ENCODE data around the gene ODC1.
A peak's percentile ranks its signal among the peaks of the same experiment; 100 is the strongest.
"Not testable (repeated sequence)": the region's sequence is repeated elsewhere in the genome, so short reads cannot be mapped to it uniquely, and the experiment has no call there.

ODC1 gene

DNA sequence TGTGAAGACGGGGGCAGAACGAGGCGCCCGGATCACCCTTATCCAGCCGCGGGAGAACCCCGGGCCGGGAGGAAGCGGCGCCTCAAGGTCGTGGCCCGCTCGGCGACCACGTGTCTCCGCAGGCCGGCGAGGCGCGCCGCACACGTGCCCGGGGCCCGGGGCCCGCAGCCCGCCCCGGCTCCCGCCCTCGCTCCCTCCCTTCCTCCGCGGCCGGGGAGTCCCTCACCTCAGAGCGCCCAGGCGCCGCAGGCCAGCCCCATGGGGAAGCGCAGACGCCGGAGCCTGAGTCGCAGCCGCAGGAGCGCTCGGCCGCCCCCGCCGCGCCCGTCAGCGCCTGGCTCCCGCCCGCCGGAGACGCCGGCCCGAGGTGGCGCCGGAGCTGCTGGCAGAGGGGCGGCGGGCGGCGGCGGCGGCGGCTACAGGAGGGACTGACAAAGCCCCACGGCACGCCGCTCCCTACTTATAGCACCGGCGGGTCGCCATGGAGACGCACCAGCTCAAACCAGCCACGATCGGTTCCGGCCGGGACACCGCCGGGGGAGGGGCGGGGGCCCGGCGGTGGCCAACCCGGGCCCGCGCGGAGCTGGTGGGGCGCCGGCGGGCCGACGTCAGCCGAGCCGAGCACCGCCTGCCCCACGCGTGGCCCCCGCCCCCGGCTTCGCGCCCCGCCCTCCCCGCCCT lies at the start of gene ODC1:
Gene ODC1 (minus strand): TSS at position 433 of the 681 bp plus-strand sequence. CDS start 3,295 bp downstream, outside the sequence.
- H3K4me1 ChIP-seq (ENCODE audit: control insufficient read depth, insufficient read depth, low read length): no peaks in the 10 kb centered on the region

DNA sequence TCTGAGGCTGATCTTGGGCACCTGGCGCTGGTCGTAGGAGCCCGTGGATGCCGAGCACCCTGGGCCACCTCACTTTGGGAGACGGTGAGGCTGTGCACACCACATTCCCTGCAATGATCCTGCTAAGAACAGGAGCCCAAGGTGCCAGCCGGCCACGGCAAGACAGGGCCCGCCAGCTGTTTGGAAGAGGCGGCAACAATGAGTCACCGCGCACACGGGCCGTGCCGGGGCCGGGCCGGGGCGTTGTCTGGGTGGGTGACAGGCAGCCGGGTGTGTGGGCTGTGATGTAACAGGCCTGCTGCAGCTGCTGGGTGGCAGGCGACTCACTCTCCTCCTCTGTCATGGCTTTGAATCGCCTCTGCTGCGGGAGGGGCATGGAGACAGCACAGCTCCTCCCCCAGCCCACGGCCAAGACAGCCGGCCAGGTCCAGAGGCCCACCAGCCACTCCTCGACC lies 49.7 kb upstream of the ODC1 start:
- Histone ChIP-seq H3K36me3 (ENCODE audit: control insufficient read depth, insufficient read depth, low read length) (no peaks in the 10 kb centered on the region), H3K27me3 (ENCODE audit: control insufficient read depth, insufficient read depth, low read length) (no peaks in the 10 kb centered on the region), H3K4me1 (ENCODE audit: control insufficient read depth, insufficient read depth, low read length) (no peaks in the 10 kb centered on the region), H3K9me3 (ENCODE audit: control insufficient read depth, insufficient read depth, low read length) (no peaks in the 10 kb centered on the region), H3K4me3 (ENCODE audit: low read depth, low read length) (no peak overlapping the region), H3K9ac (ENCODE audit: low read depth, low read length) (no peak overlapping the region)

More for the DNA sequence above, at the start of gene ODC1:
- no peaks in the 10 kb centered on the region for H3K9me3 ChIP-seq (ENCODE audit: control insufficient read depth, insufficient read depth, low read length)
- peak within 1 kb of the TSS; percentile 54 for H3K4me3 ChIP-seq (ENCODE audit: low read depth, low read length)
- H3K36me3 ChIP-seq (ENCODE audit: control insufficient read depth, insufficient read depth, low read length): peaks cover 11% of the 10 kb centered on the region
- peaks cover 23% of the 10 kb centered on the region for H3K27me3 ChIP-seq (ENCODE audit: control insufficient read depth, insufficient read depth, low read length)
- peak within 1 kb of the TSS; percentile 65 for H3K9ac ChIP-seq (ENCODE audit: low read depth, low read length)

DNA sequence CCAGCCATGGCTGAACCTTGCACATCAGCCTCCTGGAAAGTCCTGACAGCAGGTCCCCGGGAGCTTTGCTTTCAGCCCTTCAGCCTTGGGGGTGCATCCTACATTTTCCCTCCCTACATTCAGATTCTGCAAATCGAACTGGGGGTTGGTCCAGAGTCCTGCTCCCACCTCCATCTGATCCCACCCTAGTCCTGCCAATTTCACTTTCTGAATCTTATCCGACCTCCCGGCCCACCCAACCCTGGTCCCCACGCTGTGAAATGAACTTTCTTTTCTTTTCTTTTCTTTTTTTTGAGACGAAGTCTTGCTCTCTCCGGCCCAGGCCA lies 47.8 kb upstream of the ODC1 start:
- H3K9me3 ChIP-seq (ENCODE audit: control insufficient read depth, insufficient read depth, low read length): no peaks in the 10 kb centered on the region
- no peak overlapping the region for H3K9ac ChIP-seq (ENCODE audit: low read depth, low read length)
- no peaks in the 10 kb centered on the region for H3K36me3 ChIP-seq (ENCODE audit: control insufficient read depth, insufficient read depth, low read length)
- no peaks in the 10 kb centered on the region for H3K4me1 ChIP-seq (ENCODE audit: control insufficient read depth, insufficient read depth, low read length)
- no peak overlapping the region for H3K4me3 ChIP-seq (ENCODE audit: low read depth, low read length)
- H3K27me3 ChIP-seq (ENCODE audit: control insufficient read depth, insufficient read depth, low read length): no peaks in the 10 kb centered on the region

DNA sequence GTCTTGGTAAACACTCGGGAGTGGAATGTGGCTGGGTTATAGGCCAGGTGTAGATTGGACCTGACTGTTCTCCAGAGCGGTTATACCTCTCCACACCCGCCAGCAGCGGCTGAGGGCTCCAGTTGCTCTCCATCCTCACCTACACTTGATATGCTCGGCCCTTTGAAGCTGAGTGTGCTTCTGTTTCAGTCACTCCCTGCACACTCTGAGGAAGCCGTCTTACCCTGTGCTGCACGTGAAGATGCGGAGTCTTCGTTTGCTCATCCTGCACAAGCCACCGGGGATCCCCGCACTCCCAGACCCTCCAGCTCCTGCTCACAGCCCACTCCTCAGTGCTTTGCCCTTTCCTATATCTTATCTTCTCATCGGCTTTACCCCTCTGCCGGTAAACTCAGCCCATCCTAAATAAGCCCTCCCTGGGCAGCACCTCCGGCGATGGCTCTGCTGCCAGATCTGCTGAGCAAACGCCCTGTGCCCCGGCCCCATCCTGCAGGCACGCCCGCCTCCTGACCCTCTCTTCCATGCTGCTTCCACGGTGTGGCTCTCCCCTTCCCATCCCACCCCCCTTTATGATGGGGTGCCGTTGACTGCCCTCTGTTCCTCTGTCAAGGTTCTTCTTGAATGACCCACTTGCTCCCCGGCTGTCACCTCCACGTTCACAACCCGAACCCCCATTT lies 47.3 kb upstream of the ODC1 start:
- Histone ChIP-seq H3K4me1 (ENCODE audit: control insufficient read depth, insufficient read depth, low read length) (no peaks in the 10 kb centered on the region), H3K9ac (ENCODE audit: low read depth, low read length) (no peak overlapping the region), H3K36me3 (ENCODE audit: control insufficient read depth, insufficient read depth, low read length) (no peaks in the 10 kb centered on the region), H3K9me3 (ENCODE audit: control insufficient read depth, insufficient read depth, low read length) (no peaks in the 10 kb centered on the region), H3K4me3 (ENCODE audit: low read depth, low read length) (no peak overlapping the region), H3K27me3 (ENCODE audit: control insufficient read depth, insufficient read depth, low read length) (no peaks in the 10 kb centered on the region)

DNA sequence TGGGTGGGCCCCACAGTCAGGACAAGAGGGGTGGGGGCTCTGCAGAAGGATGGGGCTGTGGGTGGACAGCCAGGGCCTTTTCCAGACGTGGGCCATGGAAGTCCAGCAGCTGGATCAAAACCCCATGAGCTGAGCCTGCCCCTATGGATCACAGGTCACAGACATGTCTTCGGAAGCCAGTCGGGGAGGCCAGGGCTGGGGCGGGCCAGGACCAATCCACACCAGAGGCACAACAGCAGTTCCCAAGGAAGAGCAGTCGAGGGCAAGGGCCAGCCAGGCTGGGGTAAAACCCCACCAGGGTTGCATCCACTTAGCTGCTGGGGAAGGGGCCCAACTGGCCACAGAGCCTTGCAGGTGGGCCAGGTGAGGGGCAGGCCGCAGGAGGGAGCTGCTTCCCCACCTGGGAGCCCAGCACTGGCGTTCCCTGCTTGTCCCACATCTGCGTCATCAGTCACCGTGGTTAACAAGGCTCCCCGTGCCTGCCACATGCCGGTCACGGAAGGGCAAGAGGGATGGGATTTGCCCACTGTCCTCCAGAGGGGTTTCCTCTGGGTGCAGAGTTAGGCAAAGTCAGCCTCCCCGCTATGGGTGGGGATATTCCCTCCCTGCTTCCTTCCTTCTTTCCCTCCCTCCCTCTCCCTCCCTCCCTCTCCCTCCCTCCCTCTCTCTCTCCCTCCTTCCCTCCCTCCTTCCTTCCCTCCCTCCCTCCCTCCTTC lies 46.4 kb upstream of the ODC1 start:
- Histone ChIP-seq H3K9ac (ENCODE audit: low read depth, low read length) (no peak overlapping the region), H3K9me3 (ENCODE audit: control insufficient read depth, insufficient read depth, low read length) (no peaks in the 10 kb centered on the region), H3K27me3 (ENCODE audit: control insufficient read depth, insufficient read depth, low read length) (no peaks in the 10 kb centered on the region), H3K4me1 (ENCODE audit: control insufficient read depth, insufficient read depth, low read length) (no peaks in the 10 kb centered on the region), H3K36me3 (ENCODE audit: control insufficient read depth, insufficient read depth, low read length) (no peaks in the 10 kb centered on the region), H3K4me3 (ENCODE audit: low read depth, low read length) (no peak overlapping the region)

DNA sequence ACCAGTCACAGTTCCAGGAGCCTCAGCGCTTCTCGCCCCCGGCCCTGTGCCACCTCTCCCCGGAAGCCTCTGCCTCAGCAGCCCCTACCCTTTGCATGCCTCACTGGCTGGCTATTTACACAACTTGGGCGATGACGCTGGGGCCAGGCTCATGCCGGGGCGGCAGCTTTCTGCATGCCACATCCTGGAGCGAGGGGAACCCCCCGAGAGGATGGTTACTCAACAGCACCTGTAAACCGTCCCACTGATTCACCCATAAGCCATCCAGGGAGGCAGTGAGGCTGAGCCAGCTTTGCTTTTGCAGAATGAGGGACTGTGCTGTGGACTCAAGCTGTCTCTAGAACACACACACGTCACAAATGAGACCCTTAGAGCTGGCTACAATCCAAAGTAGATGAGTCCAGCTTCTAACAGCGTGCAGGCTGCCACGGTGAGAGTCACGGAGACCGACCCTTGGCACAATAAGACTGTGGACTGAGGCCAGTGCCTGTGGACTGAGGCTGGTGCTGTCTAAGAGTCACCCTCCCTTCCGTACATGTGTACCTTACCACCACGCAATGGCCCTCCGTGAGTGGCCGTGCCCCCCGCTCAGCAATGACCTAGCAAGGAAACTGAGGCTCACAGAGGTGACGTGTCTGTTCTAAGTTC lies 45.6 kb upstream of the ODC1 start:
- no peak overlapping the region for H3K9ac ChIP-seq (ENCODE audit: low read depth, low read length)
- no peaks in the 10 kb centered on the region for H3K9me3 ChIP-seq (ENCODE audit: control insufficient read depth, insufficient read depth, low read length)
- no peaks in the 10 kb centered on the region for H3K27me3 ChIP-seq (ENCODE audit: control insufficient read depth, insufficient read depth, low read length)
- no peaks in the 10 kb centered on the region for H3K4me1 ChIP-seq (ENCODE audit: control insufficient read depth, insufficient read depth, low read length)
- H3K36me3 ChIP-seq (ENCODE audit: control insufficient read depth, insufficient read depth, low read length): no peaks in the 10 kb centered on the region
- H3K4me3 ChIP-seq (ENCODE audit: low read depth, low read length): no peak overlapping the region

DNA sequence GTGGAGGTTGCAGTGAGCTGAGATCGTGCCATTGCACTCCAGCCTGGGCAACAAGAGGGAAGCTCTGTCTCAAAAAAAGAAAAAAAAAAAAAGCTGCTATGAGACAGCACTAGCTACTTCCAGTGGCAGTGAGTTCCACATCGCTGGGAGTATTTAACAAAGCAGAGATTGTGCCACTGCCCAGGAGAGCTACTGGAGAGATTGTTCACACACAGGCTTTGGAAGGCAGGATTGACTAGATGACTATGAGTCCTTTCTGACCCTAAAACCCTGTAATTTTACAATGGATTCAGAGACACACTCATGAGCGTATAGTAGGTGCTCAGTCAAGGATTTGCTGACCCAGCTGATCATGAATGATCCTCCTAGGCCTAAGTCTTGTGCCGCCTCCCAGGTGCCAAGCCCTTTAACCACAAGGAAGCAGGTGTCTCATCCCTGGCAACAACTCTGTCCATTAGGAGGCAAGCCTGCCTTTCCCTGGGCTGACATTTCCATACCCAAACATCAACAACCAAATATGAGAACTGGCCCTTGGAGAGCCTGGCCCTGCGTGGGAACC lies 45.0 kb upstream of the ODC1 start:
- no peaks in the 10 kb centered on the region for H3K36me3 ChIP-seq (ENCODE audit: control insufficient read depth, insufficient read depth, low read length)
- H3K9ac ChIP-seq (ENCODE audit: low read depth, low read length): no peak overlapping the region
- H3K4me3 ChIP-seq (ENCODE audit: low read depth, low read length): no peak overlapping the region
- no peaks in the 10 kb centered on the region for H3K27me3 ChIP-seq (ENCODE audit: control insufficient read depth, insufficient read depth, low read length)
- no peaks in the 10 kb centered on the region for H3K4me1 ChIP-seq (ENCODE audit: control insufficient read depth, insufficient read depth, low read length)
- no peaks in the 10 kb centered on the region for H3K9me3 ChIP-seq (ENCODE audit: control insufficient read depth, insufficient read depth, low read length)

DNA sequence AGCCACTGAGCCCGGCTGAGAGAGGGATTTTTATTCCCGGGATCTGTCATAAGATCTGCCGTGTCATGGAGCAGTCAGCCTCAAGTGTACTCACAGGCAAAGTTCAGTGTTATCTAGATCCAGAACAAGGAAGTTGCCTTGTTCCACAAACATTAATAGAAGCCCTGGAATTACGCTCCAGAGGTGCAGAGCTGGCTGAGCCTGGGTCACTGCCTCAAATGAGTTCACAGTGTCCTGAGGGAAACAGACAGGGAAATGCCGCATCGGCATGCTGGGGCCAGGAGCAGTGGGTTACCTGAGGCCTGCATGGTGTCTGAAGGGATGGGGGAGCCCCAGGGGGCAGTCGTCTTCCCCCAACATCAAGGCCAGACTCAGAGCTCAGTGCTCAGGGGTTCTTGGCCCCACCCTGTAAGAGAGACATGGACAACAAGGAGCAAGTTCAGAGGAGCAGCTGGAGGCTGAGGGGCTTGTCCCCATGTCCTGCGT lies 42.7 kb upstream of the ODC1 start:
- no peak overlapping the region for H3K9ac ChIP-seq (ENCODE audit: low read depth, low read length)
- no peak overlapping the region for H3K4me3 ChIP-seq (ENCODE audit: low read depth, low read length)
- no peaks in the 10 kb centered on the region for H3K4me1 ChIP-seq (ENCODE audit: control insufficient read depth, insufficient read depth, low read length)
- H3K27me3 ChIP-seq (ENCODE audit: control insufficient read depth, insufficient read depth, low read length): no peaks in the 10 kb centered on the region
- H3K9me3 ChIP-seq (ENCODE audit: control insufficient read depth, insufficient read depth, low read length): no peaks in the 10 kb centered on the region
- H3K36me3 ChIP-seq (ENCODE audit: control insufficient read depth, insufficient read depth, low read length): no peaks in the 10 kb centered on the region

DNA sequence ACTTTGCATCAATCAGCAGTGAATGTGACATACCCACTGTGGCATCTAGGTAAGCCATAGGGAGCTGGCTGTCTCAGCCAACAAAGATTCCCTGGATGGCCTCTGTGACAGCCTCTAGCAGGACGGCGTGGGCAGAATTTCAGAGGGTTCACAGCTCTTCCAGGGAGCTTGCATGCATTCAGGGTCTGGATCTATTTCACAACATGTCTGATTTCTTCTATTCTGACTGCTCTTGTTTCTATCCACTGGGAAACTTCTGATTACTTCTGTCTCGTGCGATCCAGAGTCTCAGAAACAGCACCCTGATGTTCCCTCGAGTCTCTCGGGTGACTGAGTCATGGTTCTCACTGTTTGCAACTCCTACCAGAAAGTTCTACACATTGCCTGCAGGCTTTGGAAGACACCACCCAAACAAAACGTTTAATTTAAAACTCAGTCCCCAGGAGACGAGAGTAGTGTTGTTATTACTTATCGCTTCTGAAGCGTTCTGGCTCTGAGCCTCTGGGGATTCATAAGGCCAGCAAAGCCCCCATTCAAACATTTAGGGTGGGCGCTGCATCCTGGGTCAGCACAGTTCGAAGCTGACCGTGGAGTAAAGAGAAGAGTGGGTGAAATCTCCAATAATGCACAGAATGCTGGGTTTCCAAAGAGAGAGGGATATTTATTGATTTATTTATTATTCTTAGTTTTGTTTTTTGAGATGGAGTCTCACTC lies 41.9 kb upstream of the ODC1 start:
- no peaks in the 10 kb centered on the region for H3K27me3 ChIP-seq (ENCODE audit: control insufficient read depth, insufficient read depth, low read length)
- H3K9ac ChIP-seq (ENCODE audit: low read depth, low read length): no peak overlapping the region

DNA sequence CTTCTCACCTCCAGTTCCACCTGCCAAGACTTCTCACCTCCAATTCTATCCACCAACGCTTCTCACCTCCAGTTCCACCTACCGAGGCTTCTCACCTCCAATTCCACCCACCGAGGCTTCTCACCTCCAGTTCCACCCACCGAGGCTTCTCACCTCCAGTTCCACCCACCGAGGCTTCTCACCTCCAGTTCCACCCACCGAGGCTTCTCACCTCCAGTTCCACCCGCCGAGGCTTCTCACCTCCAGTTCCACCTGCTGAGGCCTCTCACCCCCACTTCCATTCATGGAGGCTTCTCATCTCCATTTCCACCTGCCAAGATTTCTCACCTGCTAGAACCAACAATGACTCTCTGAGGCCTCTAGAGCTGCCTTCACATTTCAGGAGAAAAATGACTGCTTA lies 40.0 kb upstream of the ODC1 start:
- H3K4me1 ChIP-seq (ENCODE audit: control insufficient read depth, insufficient read depth, low read length); H3K9ac ChIP-seq (ENCODE audit: low read depth, low read length); H3K9me3 ChIP-seq (ENCODE audit: control insufficient read depth, insufficient read depth, low read length); H3K27me3 ChIP-seq (ENCODE audit: control insufficient read depth, insufficient read depth, low read length); H3K36me3 ChIP-seq (ENCODE audit: control insufficient read depth, insufficient read depth, low read length); H3K4me3 ChIP-seq (ENCODE audit: low read depth, low read length): not testable (repeated sequence)

More for the DNA sequence above, 41.9 kb upstream of the ODC1 start:
- H3K9me3 ChIP-seq (ENCODE audit: control insufficient read depth, insufficient read depth, low read length): no peaks in the 10 kb centered on the region
- H3K4me3 ChIP-seq (ENCODE audit: low read depth, low read length): no peak overlapping the region
- H3K4me1 ChIP-seq (ENCODE audit: control insufficient read depth, insufficient read depth, low read length): no peaks in the 10 kb centered on the region
- no peaks in the 10 kb centered on the region for H3K36me3 ChIP-seq (ENCODE audit: control insufficient read depth, insufficient read depth, low read length)

DNA sequence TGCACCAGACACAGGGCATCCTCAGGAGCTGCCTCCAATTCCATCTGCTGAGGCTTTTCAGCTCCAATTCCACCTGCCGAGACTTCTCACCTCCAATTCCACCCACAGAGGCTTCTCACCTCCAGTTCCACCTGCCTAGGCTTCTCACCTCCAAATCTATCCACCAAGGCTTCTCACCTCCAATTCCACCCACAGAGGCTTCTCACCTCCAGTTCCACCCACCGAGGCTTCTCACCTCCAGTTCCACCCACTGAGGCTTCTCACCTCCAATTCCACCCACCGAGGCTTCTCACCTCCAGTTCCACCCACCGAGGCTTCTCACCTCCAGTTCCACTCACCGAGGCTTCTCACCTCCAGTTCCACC lies 39.6 kb upstream of the ODC1 start:
- not testable (repeated sequence) for H3K36me3 ChIP-seq (ENCODE audit: control insufficient read depth, insufficient read depth, low read length); H3K9ac ChIP-seq (ENCODE audit: low read depth, low read length); H3K4me3 ChIP-seq (ENCODE audit: low read depth, low read length); H3K27me3 ChIP-seq (ENCODE audit: control insufficient read depth, insufficient read depth, low read length); H3K4me1 ChIP-seq (ENCODE audit: control insufficient read depth, insufficient read depth, low read length); H3K9me3 ChIP-seq (ENCODE audit: control insufficient read depth, insufficient read depth, low read length)

Data from iPS-15b (cell line).